Prostate gland (tissue), 2 donors: ENCODE measurements around the gene KDELR1.

Experiments used
- CTCF ChIP-seq, 4 experiments: fragments of 200-600 bp in 2 of 4; fragments of 450-650 bp in 2 of 4; sonication (generic) in 2 of 4; IDR thresholded peaks; 1 replicate in 3 of 4; 2 replicates in 1 of 4; pipeline ENCODE4 v1.5.1; 2016 to 2019; ENCODE audit warnings: antibody characterized with exemption in 4 of 4, mild to moderate bottlenecking in 2 of 4, moderate library complexity in 2 of 4
- POLR2A ChIP-seq: fragments of 450-650 bp; IDR thresholded peaks from one replicate; pipeline ENCODE4 v1.6.1; 2016; ENCODE audit warnings: antibody characterized with exemption, mild to moderate bottlenecking
- POLR2AphosphoS5 ChIP-seq: sonication (generic); formaldehyde crosslinking; IDR thresholded peaks from one replicate; pipeline ENCODE4 v1.6.1; 2017; ENCODE audit warnings: antibody characterized with exemption

GRCh38 chr19:48350856-48351255 is 40.5 kb downstream of the KDELR1 start:
- TF ChIP-seq CTCF (IDR thresholded peaks at IDR 0.05) (no peak), POLR2A (no peak), POLR2AphosphoS5 (no peak)
